DOHH2 (cell line): ENCODE data around the gene PLIN1.

Source experiments
- EZH2phosphoT487 ChIP-seq: fragments of 200-600 bp; sonication (generic); IDR thresholded peaks from 2 replicates; pipeline ENCODE4 v1.6.1; 2017; ENCODE audit warnings: borderline replicate concordance, mild to moderate bottlenecking, antibody characterized with exemption, low read length, moderate library complexity, mixed read lengths
- TF ChIP-seq, protein P1 (sequence below): fragments of 200-600 bp; sonication (generic); IDR thresholded peaks from one replicate; pipeline ENCODE4 v1.5.1; 2014; ENCODE audit warnings: antibody characterized with exemption, mild to moderate bottlenecking, low read depth, low read length; ENCODE audit not compliant: poor library complexity, severe bottlenecking

DNA sequence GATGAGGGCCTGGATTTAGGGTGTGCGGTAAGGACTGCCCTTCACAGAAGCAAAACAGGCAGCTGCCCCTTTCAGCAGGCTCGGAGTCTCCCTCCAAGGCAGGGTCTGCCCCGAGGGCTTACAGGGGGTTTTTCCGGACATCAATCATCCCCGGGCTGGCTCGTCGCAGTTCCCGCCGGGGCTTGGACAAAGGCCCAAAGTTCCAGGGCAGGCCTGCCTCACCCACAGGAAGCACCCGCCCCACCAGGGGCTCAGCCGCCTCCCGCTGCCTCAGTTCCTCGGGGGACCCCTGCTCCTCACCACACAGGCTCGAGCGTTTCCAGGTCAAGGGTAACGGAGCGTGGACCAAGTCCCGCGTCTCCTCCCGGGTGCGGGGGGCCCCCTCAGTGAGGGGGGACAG is 50.9 kb downstream of the PLIN1 start:
- TF ChIP-seq, protein P1, sequence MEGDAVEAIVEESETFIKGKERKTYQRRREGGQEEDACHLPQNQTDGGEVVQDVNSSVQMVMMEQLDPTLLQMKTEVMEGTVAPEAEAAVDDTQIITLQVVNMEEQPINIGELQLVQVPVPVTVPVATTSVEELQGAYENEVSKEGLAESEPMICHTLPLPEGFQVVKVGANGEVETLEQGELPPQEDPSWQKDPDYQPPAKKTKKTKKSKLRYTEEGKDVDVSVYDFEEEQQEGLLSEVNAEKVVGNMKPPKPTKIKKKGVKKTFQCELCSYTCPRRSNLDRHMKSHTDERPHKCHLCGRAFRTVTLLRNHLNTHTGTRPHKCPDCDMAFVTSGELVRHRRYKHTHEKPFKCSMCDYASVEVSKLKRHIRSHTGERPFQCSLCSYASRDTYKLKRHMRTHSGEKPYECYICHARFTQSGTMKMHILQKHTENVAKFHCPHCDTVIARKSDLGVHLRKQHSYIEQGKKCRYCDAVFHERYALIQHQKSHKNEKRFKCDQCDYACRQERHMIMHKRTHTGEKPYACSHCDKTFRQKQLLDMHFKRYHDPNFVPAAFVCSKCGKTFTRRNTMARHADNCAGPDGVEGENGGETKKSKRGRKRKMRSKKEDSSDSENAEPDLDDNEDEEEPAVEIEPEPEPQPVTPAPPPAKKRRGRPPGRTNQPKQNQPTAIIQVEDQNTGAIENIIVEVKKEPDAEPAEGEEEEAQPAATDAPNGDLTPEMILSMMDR, result no peak
- TF ChIP-seq EZH2phosphoT487, result no peak
